Liver (tissue), 9 donors: Measurements from ENCODE around the gene FAM193A. TPM values are rescaled to one million over a fixed set of nuclear protein-coding genes. Genes with fewer than 3 reads are reported as not detected.

Source experiments
- DNase-seq: peaks from one replicate; pipeline ENCODE4 v3.0.0-alpha.2; 2017; ENCODE audit warnings: low spot score
- H3K27ac ChIP-seq, 2 donors: one replicate each; pipeline ENCODE4 v1.7.0; 2013; ENCODE audit warnings: inconsistent platforms in 2 of 2, low read length in 2 of 2, control low read depth in 1 of 2, low read depth in 1 of 2, mild to moderate bottlenecking in 1 of 2
- H3K27me3 ChIP-seq, 4 donors: one replicate each; pipeline versions ENCODE4 v1.6.1 to v1.7.0; 2013; ENCODE audit warnings: low read length in 3 of 4, inconsistent platforms in 1 of 4, mild to moderate bottlenecking in 1 of 4, moderate library complexity in 1 of 4; ENCODE audit not compliant: control insufficient read depth in 4 of 4, insufficient read depth in 4 of 4
- H3K36me3 ChIP-seq, 4 donors: one replicate each; pipeline versions ENCODE4 v1.6.1 to v1.7.0; 2013; ENCODE audit warnings: low read length in 3 of 4, mild to moderate bottlenecking in 3 of 4, low read depth in 1 of 4, moderate library complexity in 1 of 4; ENCODE audit not compliant: control insufficient read depth in 4 of 4, insufficient read depth in 3 of 4
- H3K4me1 ChIP-seq, 4 donors: one replicate each; pipeline versions ENCODE4 v1.6.1 to v1.7.0; 2013; ENCODE audit warnings: low read length in 3 of 4, mild to moderate bottlenecking in 3 of 4, moderate library complexity in 1 of 4; ENCODE audit not compliant: control insufficient read depth in 4 of 4, insufficient read depth in 4 of 4
- H3K4me3 ChIP-seq, 3 donors: one replicate each; pipeline versions ENCODE4 v1.6.1 to v1.7.0; 2013; ENCODE audit warnings: low read length in 3 of 3, control low read depth in 1 of 3, low read depth in 1 of 3, mild to moderate bottlenecking in 1 of 3
- H3K9ac ChIP-seq, 2 donors: one replicate each; pipeline ENCODE4 v1.7.0; 2013; ENCODE audit warnings: low read length in 2 of 2, mild to moderate bottlenecking in 2 of 2, moderate library complexity in 2 of 2, control low read depth in 1 of 2, low read depth in 1 of 2
- H3K9me3 ChIP-seq, 4 donors: one replicate each; pipeline versions ENCODE4 v1.6.1 to v1.7.0; 2013; ENCODE audit warnings: low read length in 3 of 4; ENCODE audit not compliant: control insufficient read depth in 4 of 4
- EGR1 ChIP-seq, 2 donors: IDR thresholded peaks; 2 replicates each; pipeline ENCODE4 v1.6.1; 2016 to 2018; ENCODE audit warnings: antibody characterized with exemption in 2 of 2, low read depth in 2 of 2
- FOXA2 ChIP-seq: IDR thresholded peaks from 2 replicates; pipeline ENCODE4 v1.6.1; 2016; ENCODE audit warnings: antibody characterized with exemption
- GABPA ChIP-seq, 2 donors: IDR thresholded peaks in 1 of 2; conservative IDR thresholded peaks in 1 of 2; 2 replicates each; pipeline ENCODE4 v1.6.1; 2016; ENCODE audit warnings: antibody characterized with exemption in 2 of 2, mild to moderate bottlenecking in 1 of 2, moderate library complexity in 1 of 2
- HNF4A ChIP-seq, 2 donors: conservative IDR thresholded peaks; 2 replicates each; pipeline ENCODE4 v1.6.1; 2016; ENCODE audit warnings: antibody characterized with exemption in 2 of 2, mild to moderate bottlenecking in 2 of 2
- JUND ChIP-seq, 2 donors: IDR thresholded peaks; 2 replicates each; pipeline ENCODE4 v1.6.1; 2016; ENCODE audit warnings: antibody characterized with exemption in 2 of 2
- SP1 ChIP-seq: IDR thresholded peaks from 2 replicates; pipeline ENCODE4 v1.6.1; 2018; ENCODE audit warnings: antibody characterized with exemption, mild to moderate bottlenecking
- TAF1 ChIP-seq: conservative IDR thresholded peaks from 2 replicates; pipeline ENCODE4 v1.6.1; 2016; ENCODE audit warnings: antibody characterized with exemption, mild to moderate bottlenecking
- YY1 ChIP-seq: IDR thresholded peaks from 2 replicates; pipeline ENCODE4 v1.6.1; 2016; ENCODE audit warnings: antibody characterized with exemption, mild to moderate bottlenecking
- WGBS: extraction: QIAGEN DNeasy Blood & Tissue Kit; methylation state at CpG from one replicate; pipeline ENCODE4 v1.1.7; 2013; 5-methylcytosine and 5-hydroxymethylcytosine counted together
- polyA plus RNA-seq, 2 donors: library from polyadenylated mRNA; stranded (reverse) in 1 of 2; unstranded in 1 of 2; fragments of 200-250 nt in 1 of 2; fragments of >200 nt in 1 of 2; fragmentation: Nextera tagmentation in 1 of 2; extraction: Ambion mirVana in 1 of 2; gene quantifications; one replicate each; pipeline versions ENCODE4 v1.2.1 to v1.2.3, GENCODE V29; 2013 to 2015
- total RNA-seq, 2 donors: library from RNA; depleted of rRNA; stranded (reverse); fragments of >200 nt; gene quantifications; one replicate each; pipeline ENCODE4 v1.2.3, GENCODE V29; 2014
- TF ChIP-seq, protein P1 (sequence below): fragments of 150-350 bp; IDR thresholded peaks from 2 replicates; pipeline ENCODE4 v1.5.1; 2017; ENCODE audit warnings: improper control_type of control experiment, low read depth, low read length; ENCODE audit not compliant: missing input control
- TF ChIP-seq, protein P2 (sequence below): IDR thresholded peaks from 2 replicates; pipeline ENCODE4 v1.6.1; 2016; ENCODE audit warnings: antibody characterized with exemption
- TF ChIP-seq, protein P3 (sequence below): IDR thresholded peaks from 2 replicates; pipeline ENCODE4 v1.6.1; 2016; ENCODE audit warnings: antibody characterized with exemption
- donor health status: healthy.
- donor health status: healthy.
- donor health status: healthy.
- donor health status: healthy.
- donor health status: healthy.

Gene FAM193A
- total and polyA plus RNA-seq, 4 donors = 3.9 to 10.2 (median 7.0) TPM

DNA sequence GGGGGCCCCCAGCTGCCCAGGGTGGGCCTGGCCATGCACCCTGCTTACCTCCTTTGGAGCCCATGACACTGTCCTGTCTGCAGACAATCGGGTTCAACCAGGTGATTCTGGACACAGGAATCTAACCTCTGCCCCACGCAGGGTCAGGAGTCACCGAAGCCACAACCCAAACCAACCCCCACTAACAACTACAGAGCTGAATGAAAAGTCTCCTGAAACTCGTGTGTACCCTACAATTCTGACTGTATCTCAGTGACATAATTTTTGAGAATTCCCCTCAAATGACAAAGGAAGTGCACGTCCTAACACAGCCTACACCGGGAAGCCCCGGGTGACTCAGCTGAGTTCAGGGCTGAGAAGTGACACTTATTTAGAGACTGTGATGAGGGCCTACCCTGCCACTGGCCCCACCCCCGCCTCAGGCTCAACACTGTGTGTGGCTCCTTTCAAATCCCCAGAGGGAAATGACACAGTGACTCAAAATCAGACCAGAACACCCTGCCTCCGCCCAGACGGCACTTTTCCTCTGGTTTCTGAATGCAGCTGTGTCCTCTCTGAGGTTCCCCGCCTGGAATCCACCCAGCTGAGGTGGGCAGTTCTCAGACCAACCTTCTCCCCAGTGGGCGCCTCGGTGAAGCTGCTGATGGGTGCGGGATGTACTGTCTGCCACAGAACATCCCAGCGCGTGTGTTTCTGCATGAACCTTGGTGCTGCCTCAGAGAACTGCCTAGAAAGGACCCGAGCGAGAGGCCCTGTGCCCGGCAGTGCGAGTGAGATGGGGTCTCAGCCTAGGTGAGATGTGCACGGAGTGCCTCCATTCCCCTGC lies 209.7 kb downstream of the FAM193A start (continued):
- TF ChIP-seq, protein P1, sequence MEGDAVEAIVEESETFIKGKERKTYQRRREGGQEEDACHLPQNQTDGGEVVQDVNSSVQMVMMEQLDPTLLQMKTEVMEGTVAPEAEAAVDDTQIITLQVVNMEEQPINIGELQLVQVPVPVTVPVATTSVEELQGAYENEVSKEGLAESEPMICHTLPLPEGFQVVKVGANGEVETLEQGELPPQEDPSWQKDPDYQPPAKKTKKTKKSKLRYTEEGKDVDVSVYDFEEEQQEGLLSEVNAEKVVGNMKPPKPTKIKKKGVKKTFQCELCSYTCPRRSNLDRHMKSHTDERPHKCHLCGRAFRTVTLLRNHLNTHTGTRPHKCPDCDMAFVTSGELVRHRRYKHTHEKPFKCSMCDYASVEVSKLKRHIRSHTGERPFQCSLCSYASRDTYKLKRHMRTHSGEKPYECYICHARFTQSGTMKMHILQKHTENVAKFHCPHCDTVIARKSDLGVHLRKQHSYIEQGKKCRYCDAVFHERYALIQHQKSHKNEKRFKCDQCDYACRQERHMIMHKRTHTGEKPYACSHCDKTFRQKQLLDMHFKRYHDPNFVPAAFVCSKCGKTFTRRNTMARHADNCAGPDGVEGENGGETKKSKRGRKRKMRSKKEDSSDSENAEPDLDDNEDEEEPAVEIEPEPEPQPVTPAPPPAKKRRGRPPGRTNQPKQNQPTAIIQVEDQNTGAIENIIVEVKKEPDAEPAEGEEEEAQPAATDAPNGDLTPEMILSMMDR = no peak
- TF ChIP-seq EGR1 (IDR thresholded peaks at IDR 0.05; ENCODE audit: low read depth in 2 of 2) (no peak), GABPA (IDR thresholded peaks at IDR 0.05 in 1 of 2, conservative IDR thresholded peaks at IDR 0.05 in 1 of 2) (no peak)

DNA sequence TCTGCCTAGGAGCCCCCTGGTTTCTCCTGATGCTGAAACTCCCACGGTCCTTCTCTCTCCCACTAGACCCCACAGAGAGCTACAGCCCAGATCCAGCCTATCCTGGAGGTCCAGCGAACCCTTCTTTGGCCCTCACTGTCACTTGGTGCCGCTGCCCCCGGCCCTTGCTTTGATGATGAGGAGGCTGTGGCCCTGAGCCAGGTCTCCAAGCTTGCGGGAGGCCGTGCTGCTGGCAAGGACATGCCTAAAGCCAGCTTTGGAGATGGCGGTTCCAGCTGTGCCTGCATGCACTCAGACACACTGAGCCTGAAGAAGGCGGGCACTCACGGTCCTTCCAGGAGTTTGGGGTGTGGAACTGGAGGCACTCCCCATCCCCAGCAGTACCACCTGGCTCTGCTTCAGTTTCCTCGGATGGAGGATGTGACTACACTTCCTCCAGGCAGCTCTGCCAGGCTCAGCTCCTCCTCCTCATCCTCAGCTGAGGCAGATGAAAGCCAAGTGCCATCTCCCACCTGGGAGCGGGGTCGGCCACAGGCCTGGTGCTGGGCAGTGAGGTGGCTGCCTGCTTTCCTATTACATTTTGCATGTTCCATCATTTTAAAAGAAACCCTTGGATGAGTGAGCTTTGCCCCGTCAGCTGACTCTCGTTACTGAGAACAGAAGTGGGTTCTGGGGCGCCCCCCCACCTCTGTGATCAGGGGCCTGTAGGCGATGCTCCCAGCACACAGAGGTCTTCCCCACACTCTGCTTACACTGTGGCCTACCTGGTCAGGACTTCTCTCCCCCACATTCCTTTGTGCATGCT lies 210.6 kb downstream of the FAM193A start:
- no peak overlapping the region for H3K9ac ChIP-seq
- H3K27me3 ChIP-seq = no peaks in the 10 kb centered on the region
- peaks cover 0 to 2% (median 0%) of the 10 kb centered on the region in 4 donors for H3K4me1 ChIP-seq
- peak overlapping the region; percentile 32 to 43 for H3K27ac ChIP-seq
- H3K9me3 ChIP-seq = no peaks in the 10 kb centered on the region
- no peak for DNase-seq
- no peak overlapping the region for H3K4me3 ChIP-seq
- WGBS = 86% methylated on average over 16 of the region's 16 CpGs
- no peak for TF ChIP-seq HNF4A (conservative IDR thresholded peaks at IDR 0.05)
- no peak for TF ChIP-seq TAF1
- no peak for TF ChIP-seq SP1
- TF ChIP-seq, protein P2, sequence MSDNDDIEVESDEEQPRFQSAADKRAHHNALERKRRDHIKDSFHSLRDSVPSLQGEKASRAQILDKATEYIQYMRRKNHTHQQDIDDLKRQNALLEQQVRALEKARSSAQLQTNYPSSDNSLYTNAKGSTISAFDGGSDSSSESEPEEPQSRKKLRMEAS = no peak
- H3K36me3 ChIP-seq = peaks cover 6 to 49% (median 24%) of the 10 kb centered on the region in 4 donors

DNA sequence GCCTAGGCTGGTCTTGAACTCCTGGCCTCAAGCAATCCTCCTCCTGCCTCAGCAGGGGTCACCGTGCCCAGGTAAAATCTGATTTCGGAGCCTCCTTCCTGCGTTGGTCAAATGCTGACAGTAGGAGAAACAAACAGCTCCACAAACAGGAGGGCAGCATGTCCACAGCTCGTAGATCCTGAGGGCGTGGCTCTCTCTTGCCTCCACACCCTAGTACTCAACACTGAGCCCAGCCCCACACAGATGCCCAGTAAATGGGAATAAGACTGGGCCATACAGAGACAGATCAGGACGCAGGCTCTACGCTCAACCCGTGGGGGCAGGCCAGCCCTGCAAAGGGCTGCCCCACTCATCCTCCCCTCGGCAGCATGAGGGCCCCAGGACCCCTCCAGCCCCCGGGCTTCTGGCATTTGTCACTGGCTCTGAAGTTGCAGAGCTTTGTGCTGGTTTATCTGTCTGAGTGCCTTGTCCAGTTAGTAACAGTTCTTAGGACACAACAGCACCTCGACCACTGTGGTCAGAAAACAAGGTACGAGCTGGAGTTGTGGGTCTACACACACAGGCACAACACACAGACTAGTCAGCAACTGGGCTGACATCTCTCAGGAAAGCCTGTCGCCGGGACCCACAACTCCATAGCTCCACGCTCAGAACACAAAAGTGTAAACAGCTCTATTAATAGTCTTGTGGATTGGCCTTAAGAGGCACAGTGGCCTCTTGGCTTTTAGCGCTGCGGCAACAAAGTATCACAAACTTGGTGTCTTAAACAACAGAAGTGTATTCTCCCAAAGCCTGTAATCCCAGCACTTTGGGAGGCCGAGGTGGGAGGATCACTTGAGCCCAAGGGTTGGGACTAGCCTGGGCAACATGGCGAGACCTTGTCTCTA lies 214.5 kb downstream of the FAM193A start:
- no peak for DNase-seq
- peaks cover 0 to 11% (median 8%) of the 10 kb centered on the region in 4 donors for H3K4me1 ChIP-seq

More for the DNA sequence above, 214.5 kb downstream of the FAM193A start:
- Histone ChIP-seq H3K27ac (no peak overlapping the region), H3K9me3 (no peaks in the 10 kb centered on the region), H3K4me3 (no peak overlapping the region), H3K9ac (no peak overlapping the region), H3K27me3 (no peaks in the 10 kb centered on the region), H3K36me3 (peaks cover 5 to 17% (median 15%) of the 10 kb centered on the region in 4 donors)
- TF ChIP-seq FOXA2 = no peak
- TF ChIP-seq, protein P3, sequence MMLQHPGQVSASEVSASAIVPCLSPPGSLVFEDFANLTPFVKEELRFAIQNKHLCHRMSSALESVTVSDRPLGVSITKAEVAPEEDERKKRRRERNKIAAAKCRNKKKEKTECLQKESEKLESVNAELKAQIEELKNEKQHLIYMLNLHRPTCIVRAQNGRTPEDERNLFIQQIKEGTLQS = no peak
- no peak for TF ChIP-seq SP1
- TF ChIP-seq, protein P1 = no peak
- TF ChIP-seq YY1 = no peak
- TF ChIP-seq TAF1 = no peak
- no peak for TF ChIP-seq HNF4A (conservative IDR thresholded peaks at IDR 0.05)
- TF ChIP-seq JUND (IDR thresholded peaks at IDR 0.05) = no peak
- 82% methylated on average over 19 of the region's 19 CpGs for WGBS
